MM.1S (cell line): ENCODE results near the gene MCCC2.

ENCODE experiments used
- DNase-seq: peaks from one replicate; pipeline ENCODE4 v3.0.0-alpha.2; 2015
- H2AFZ ChIP-seq: fragments of 300-600 bp; sonication (generic); 2 replicates; pipeline ENCODE4 v1.6.0; 2016; ENCODE audit warnings: antibody characterized with exemption, low read length
- H3F3A ChIP-seq: fragments of 300-600 bp; sonication (generic); 2 replicates; pipeline ENCODE4 v1.6.1; 2016; ENCODE audit warnings: mild to moderate bottlenecking, antibody characterized with exemption, low read length, moderate library complexity, mixed read lengths; ENCODE audit not compliant: insufficient read depth
- H3K27ac ChIP-seq: fragments of 300-600 bp; sonication (generic); 2 replicates; pipeline ENCODE4 v1.5.1; 2016; ENCODE audit warnings: mild to moderate bottlenecking, low read length
- H3K27me3 ChIP-seq: fragments of 300-600 bp; sonication (generic); replicated peaks from 2 replicates; pipeline ENCODE4 v1.6.0; 2016; ENCODE audit warnings: low read length; ENCODE audit not compliant: insufficient read depth
- H3K36me3 ChIP-seq: fragments of 300-600 bp; sonication (generic); replicated peaks from 2 replicates; pipeline ENCODE4 v1.6.1; 2016; ENCODE audit warnings: mild to moderate bottlenecking, low read length, mixed read lengths; ENCODE audit not compliant: insufficient read depth
- H3K4me1 ChIP-seq: fragments of 300-600 bp; sonication (generic); 2 replicates; pipeline ENCODE4 v1.6.1; 2016; ENCODE audit warnings: low read length, mixed read lengths
- H3K4me2 ChIP-seq: fragments of 300-600 bp; sonication (generic); 2 replicates; pipeline ENCODE4 v1.6.0; 2016; ENCODE audit warnings: low read depth, low read length
- H3K4me3 ChIP-seq: fragments of 300-600 bp; sonication (generic); 2 replicates; pipeline ENCODE4 v1.5.1; 2016; ENCODE audit warnings: low read length, mixed read lengths
- H3K79me2 ChIP-seq: fragments of 300-600 bp; sonication (generic); 2 replicates; pipeline ENCODE4 v1.6.1; 2016; ENCODE audit warnings: mixed run types, low read length, mixed read lengths
- H3K9ac ChIP-seq: fragments of 300-600 bp; sonication (generic); 2 replicates; pipeline ENCODE4 v1.6.1; 2016; ENCODE audit warnings: low read length, mixed read lengths
- H3K9me2 ChIP-seq: fragments of 300-600 bp; sonication (generic); replicated peaks from 2 replicates; pipeline ENCODE4 v1.6.1; 2016; ENCODE audit warnings: mild to moderate bottlenecking, low read length, mixed read lengths; ENCODE audit not compliant: insufficient read depth
- H3K9me3 ChIP-seq: fragments of 300-600 bp; sonication (generic); replicated peaks from 2 replicates; pipeline ENCODE4 v1.6.1; 2016; ENCODE audit warnings: mild to moderate bottlenecking, low read length, mixed read lengths; ENCODE audit not compliant: insufficient read depth
- H4K20me1 ChIP-seq: fragments of 300-600 bp; sonication (generic); 2 replicates; pipeline ENCODE4 v1.6.1; 2016; ENCODE audit warnings: mild to moderate bottlenecking, low read length, moderate library complexity, mixed read lengths; ENCODE audit not compliant: insufficient read depth
- CTCF ChIP-seq: fragments of 300-600 bp; sonication (generic); IDR thresholded peaks from 2 replicates; pipeline ENCODE4 v1.5.1; 2016; ENCODE audit warnings: antibody characterized with exemption, low read length, mixed read lengths
- EZH2 ChIP-seq: fragments of 300-600 bp; sonication (generic); optimal IDR thresholded peaks from 2 replicates; pipeline ENCODE3; 2017; ENCODE audit warnings: low read depth, mild to moderate bottlenecking, antibody characterized with exemption, low read length, mixed read lengths
- EZH2phosphoT487 ChIP-seq: fragments of 300-600 bp; sonication (generic); IDR thresholded peaks from 2 replicates; pipeline ENCODE4 v1.6.1; 2018; ENCODE audit warnings: antibody characterized with exemption, low read length

The MCCC2 gene

GRCh38 chr5:71615809-71616208 lies 28.7 kb downstream of the MCCC2 start:
- H3K9me3 ChIP-seq, result no peaks in the 10 kb centered on the region
- no peak overlapping the region for H3K27ac ChIP-seq
- no peak overlapping the region for H3K9ac ChIP-seq
- H4K20me1 ChIP-seq, result no peaks in the 10 kb centered on the region
- peaks cover 5% of the 10 kb centered on the region; the same call in 1 of the 2 replicates for H3K79me2 ChIP-seq
- H3K36me3 ChIP-seq, result no peaks in the 10 kb centered on the region
- no peak overlapping the region for H2AFZ ChIP-seq
- no peak for DNase-seq
- no peaks in the 10 kb centered on the region for H3K27me3 ChIP-seq
- no peak overlapping the region for H3K4me3 ChIP-seq
- TF ChIP-seq CTCF (no peak), EZH2phosphoT487 (no peak), EZH2 (no peak)
- no peaks in the 10 kb centered on the region for H3K9me2 ChIP-seq
- no peaks in the 10 kb centered on the region for H3F3A ChIP-seq
- no peaks in the 10 kb centered on the region for H3K4me1 ChIP-seq
- no peak overlapping the region for H3K4me2 ChIP-seq

GRCh38 chr5:71620630-71621029 lies 33.5 kb downstream of the MCCC2 start:
- H3K4me1 ChIP-seq, result no peaks in the 10 kb centered on the region
- H3K27me3 ChIP-seq, result no peaks in the 10 kb centered on the region
- no peak overlapping the region for H3K27ac ChIP-seq
- DNase-seq, result no peak
- peaks cover 8% of the 10 kb centered on the region; the same call in 1 of the 2 replicates for H3K79me2 ChIP-seq
- no peaks in the 10 kb centered on the region for H4K20me1 ChIP-seq
- no peaks in the 10 kb centered on the region for H3K9me3 ChIP-seq
- H3K4me2 ChIP-seq, result no peak overlapping the region
- H3K36me3 ChIP-seq, result no peaks in the 10 kb centered on the region
- no peak overlapping the region for H3K9ac ChIP-seq
- no peaks in the 10 kb centered on the region for H3K9me2 ChIP-seq
- H3F3A ChIP-seq, result no peaks in the 10 kb centered on the region
- no peak overlapping the region for H2AFZ ChIP-seq
- H3K4me3 ChIP-seq, result no peak overlapping the region
- TF ChIP-seq EZH2, result no peak
- no peak for TF ChIP-seq EZH2phosphoT487
- TF ChIP-seq CTCF, result no peak

- no peak overlapping the region for H3K4me2 ChIP-seq
- H3K36me3 ChIP-seq, result no peaks in the 10 kb centered on the region
- no peaks in the 10 kb centered on the region for H3K9me2 ChIP-seq
- H3K27me3 ChIP-seq, result no peaks in the 10 kb centered on the region
- H3K9me3 ChIP-seq, result no peaks in the 10 kb centered on the region
- no peaks in the 10 kb centered on the region for H4K20me1 ChIP-seq
- no peak for DNase-seq
- TF ChIP-seq CTCF, result no peak
- TF ChIP-seq EZH2, result no peak
- TF ChIP-seq EZH2phosphoT487, result no peak
- no peak overlapping the region for H3K9ac ChIP-seq
- H2AFZ ChIP-seq, result no peak overlapping the region
- H3K4me1 ChIP-seq, result no peaks in the 10 kb centered on the region
- no peaks in the 10 kb centered on the region for H3F3A ChIP-seq
- no peak overlapping the region for H3K27ac ChIP-seq
- no peak overlapping the region for H3K4me3 ChIP-seq
- H3K79me2 ChIP-seq, result peaks cover 8% of the 10 kb centered on the region; the same call in 1 of the 2 replicates
Measured at GRCh38 chr5:71621268-71621667, 34.1 kb downstream of the MCCC2 start.
